DLD1 (cell line): Measurements from ENCODE around the gene AQP3.
"Not testable (repeated sequence)": the region's sequence is repeated elsewhere in the genome, so short reads cannot be mapped to it uniquely, and the experiment has no call there.

Experiments
- in situ Hi-C: cut with HindIII; loops from 2 replicates; pipeline ENCODE4 v1.10.0; 2017; ENCODE audit warnings: low sequenced_read_pairs

Gene AQP3

GRCh38 chr9:33446946-33447798 lies at the start of gene AQP3:
Gene AQP3, minus strand, starts transcription at chr9:33447593. Its CDS starts 63 bp downstream, at chr9:33447530.
- in situ Hi-C loops = no loop called here

- in situ Hi-C loops = not testable (repeated sequence)
Observed at GRCh38 chr9:33493819-33494218, 46.4 kb upstream of the AQP3 start.

- in situ Hi-C loops = no loop called here
Observed at GRCh38 chr9:33489066-33489465, 41.7 kb upstream of the AQP3 start.

GRCh38 chr9:33485312-33485711 lies 37.9 kb upstream of the AQP3 start:
- in situ Hi-C loops = not testable (repeated sequence)

GRCh38 chr9:33480976-33481375 lies 33.6 kb upstream of the AQP3 start:
- in situ Hi-C loops = no loop called here

GRCh38 chr9:33480106-33480505 lies 32.7 kb upstream of the AQP3 start:
- in situ Hi-C loops = no loop called here

- in situ Hi-C loops = no loop called here
Observed at GRCh38 chr9:33476503-33476902, 29.1 kb upstream of the AQP3 start.

GRCh38 chr9:33475357-33475756 lies 28.0 kb upstream of the AQP3 start:
- in situ Hi-C loops = no loop called here

- in situ Hi-C loops = no loop called here
Observed at GRCh38 chr9:33473643-33474352, 26.4 kb upstream of the AQP3 start, which contains the start of gene NOL6. Gene NOL6, minus strand, starts transcription at chr9:33473924. Its CDS starts 82 bp downstream, at chr9:33473842.

GRCh38 chr9:33472881-33473615 lies 25.7 kb upstream of the AQP3 start:
- in situ Hi-C loops = no loop called here

- in situ Hi-C loops = no loop called here
Observed at GRCh38 chr9:33472171-33472880, 24.9 kb upstream of the AQP3 start.

GRCh38 chr9:33471361-33471760 lies 24.0 kb upstream of the AQP3 start:
- in situ Hi-C loops = no loop called here

GRCh38 chr9:33469891-33470290 lies 22.5 kb upstream of the AQP3 start:
- in situ Hi-C loops = loop anchor here (10.0 kb wide), 1 partner anchor 65 kb away; the partner anchor contains the start of gene AQP7

- in situ Hi-C loops = loop anchor here (10.0 kb wide), 1 partner anchor 64 kb away; the partner anchor contains the start of gene AQP7
Observed at GRCh38 chr9:33468797-33469621, 21.6 kb upstream of the AQP3 start.

- in situ Hi-C loops = loop anchor here (10.0 kb wide), 1 partner anchor 63 kb away; the partner anchor contains the start of gene AQP7
Observed at GRCh38 chr9:33468215-33468730, 20.9 kb upstream of the AQP3 start.

GRCh38 chr9:33467526-33467925 lies 20.1 kb upstream of the AQP3 start:
- in situ Hi-C loops = loop anchor here (10.0 kb wide), 1 partner anchor 63 kb away; the partner anchor contains the start of gene AQP7

GRCh38 chr9:33466565-33467495 lies 19.4 kb upstream of the AQP3 start:
- in situ Hi-C loops = loop anchor here (10.0 kb wide), 1 partner anchor 62 kb away; the partner anchor contains the start of gene AQP7
